K562 (cell line): ENCODE measurements around the gene PCBP4. TPM values are rescaled to one million over a fixed set of nuclear protein-coding genes. Genes with fewer than 3 reads are reported as not detected.

ENCODE experiments used
- CHD7 ChIP-seq: fragments of 200-600 bp; sonication (generic); IDR thresholded peaks from one replicate; pipeline ENCODE4 v1.6.1; 2012; ENCODE audit warnings: mild to moderate bottlenecking, low read depth, low read length, inconsistent platforms
- ETV6 ChIP-seq, 3 experiments: fragments of 150-350 bp in 1 of 3; sonication (generic) in 1 of 3; formaldehyde crosslinking in 1 of 3; IDR thresholded peaks; 2 replicates each; pipeline versions ENCODE4 v1.6.1 to v1.8.0; 2014 to 2022; ENCODE audit warnings: borderline replicate concordance in 2 of 3, low read depth in 2 of 3, antibody characterized with exemption in 1 of 3, low read length in 1 of 3, mild to moderate bottlenecking in 1 of 3, missing genetic modification reagents in 1 of 3
- MBD2 ChIP-seq: sonication (generic); IDR thresholded peaks from 2 replicates; pipeline ENCODE4 v1.6.1; 2016; ENCODE audit warnings: low read depth, borderline replicate concordance
- SAFB2 ChIP-seq: fragments of 200-400 bp; formaldehyde crosslinking; IDR thresholded peaks from 2 replicates; pipeline ENCODE4 v1.6.1; 2018; ENCODE audit warnings: borderline replicate concordance, low read length, low read depth, moderate library complexity; ENCODE audit not compliant: severe bottlenecking
- SP2 ChIP-seq: IDR thresholded peaks from 2 replicates; pipeline ENCODE4 v1.6.1; 2011; ENCODE audit warnings: mild to moderate bottlenecking, low read depth, low read length, moderate library complexity; ENCODE audit not compliant: poor library complexity, severe bottlenecking; ENCODE audit errors: extremely low read depth
- STAT6 ChIP-seq: sonication (generic); formaldehyde crosslinking; IDR thresholded peaks from 2 replicates; pipeline ENCODE4 v1.8.1; 2023; ENCODE audit warnings: mild to moderate bottlenecking, missing genetic modification reagents
- ZBED1 ChIP-seq: IDR thresholded peaks from 2 replicates; pipeline ENCODE4 v1.6.1; 2014
- ZNF592 ChIP-seq: fragments of 450-650 bp; IDR thresholded peaks from 2 replicates; pipeline ENCODE4 v1.6.1; 2017; ENCODE audit warnings: antibody characterized with exemption, mild to moderate bottlenecking
- polyA plus RNA-seq, 8 experiments: library from polyadenylated mRNA; depleted of rRNA in 4 of 8; stranded (reverse) in 5 of 8; unstranded in 3 of 8; fragments of >200 nt; fragmentation: Nextera tagmentation in 2 of 8; fragmentation: Illumina TruSeq in 1 of 8; extraction: Ambion mirVana in 2 of 8; extraction: Trizol in 1 of 8; gene quantifications; 2 replicates each; pipeline versions ENCODE4 v1.2.1 to v1.2.3, GENCODE V29; 2011 to 2014; ENCODE audit warnings: inconsistent platforms in 1 of 8, missing spikeins in 1 of 8
- total RNA-seq, 7 experiments: library from RNA; depleted of rRNA in 6 of 7; stranded (reverse); fragments of >200 nt in 6 of 7; fragmentation: Illumina TruSeq in 2 of 7; extraction: Trizol in 2 of 7; gene quantifications; 2 replicates each; pipeline versions ENCODE4 v1.2.1 to v1.2.3, GENCODE V29; 2011 to 2021; ENCODE audit warnings: low replicate concordance in 1 of 7

PCBP4 gene
- total and polyA plus RNA-seq, 9 of the 15 experiments (the other 6 are each of a cell fraction or from before 2014, with no cell fraction given) = 0.06 to 5.8 (median 2.6) TPM

- TF ChIP-seq CHD7 (no peak), ZBED1 (no peak), STAT6 (CRISPR knock-in tag) (no peak), SAFB2 (no peak), ETV6 (IDR thresholded peaks at IDR 0.05; ENCODE audit: borderline replicate concordance in 1 of 2, low read depth in 2 of 2, low read length in 1 of 2) (no peak), ETV6 (CRISPR knock-in tag; IDR thresholded peaks at IDR 0.05; ENCODE audit: borderline replicate concordance) (no peak), SP2 (no peak), MBD2 (no peak), ZNF592 (no peak)
Measured at GRCh38 chr3:51997172-51997571, 29.9 kb upstream of the PCBP4 start (continued).
